Measurements from ENCODE around the gene CLDN9. TPM values are rescaled to one million over a fixed set of nuclear protein-coding genes. Genes with fewer than 3 reads are reported as not detected.

Gene CLDN9
- total RNA-seq, 1 experiment from 2014 or later: 1.3 TPM

- Histone ChIP-seq H3K23ac (ENCODE audit: insufficient read length, low read depth, low read length) (no peak overlapping the region), H3K14ac (ENCODE audit: insufficient read depth, low read length) (peak overlapping the region; percentile 27; the same call in 1 of the 2 replicates), H3K27ac (ENCODE audit: insufficient read length, low read depth, low read length) (no peak overlapping the region), H3K4me1 (ENCODE audit: insufficient read depth, low read length) (peaks cover 11% of the 10 kb centered on the region; the same call in 1 of the 2 replicates), H3K4me2 (ENCODE audit: insufficient read depth, insufficient read length, low read length) (no peak overlapping the region), H3K79me1 (ENCODE audit: insufficient read depth, low read depth, low read length, poor library complexity, severe bottlenecking) (no peaks in the 10 kb centered on the region), H3K79me2 (ENCODE audit: insufficient read depth, low read length) (no peaks in the 10 kb centered on the region), H3K23me2 (ENCODE audit: insufficient read length, low read depth, low read length, poor library complexity, severe bottlenecking) (peaks cover 19% of the 10 kb centered on the region), H3K18ac (ENCODE audit: insufficient read length, low read depth, low read length) (peak overlapping the region; percentile 38), H3K9ac (ENCODE audit: extremely low read depth, insufficient read length, low read length) (no peak overlapping the region), H2BK15ac (ENCODE audit: low read depth, low read length) (no peak overlapping the region), H2AK5ac (ENCODE audit: insufficient read length, low read length) (no peak overlapping the region), H4K8ac (replicated peaks; ENCODE audit: insufficient read length, low read depth, low read length) (no peak overlapping the region), H4K20me1 (ENCODE audit: control insufficient read depth, insufficient read depth, insufficient read length) (no peaks in the 10 kb centered on the region), H4K5ac (ENCODE audit: insufficient read length, low read depth, low read length) (no peak overlapping the region), H2AFZ (ENCODE audit: low read length) (no peak overlapping the region), H3K27me3 (ENCODE audit: insufficient read depth, low read length) (no peaks in the 10 kb centered on the region), H2BK20ac (ENCODE audit: low read depth, low read length, poor library complexity, severe bottlenecking) (no peak overlapping the region), H3K9me3 (ENCODE audit: control insufficient read depth, low read depth, low read length) (no peaks in the 10 kb centered on the region), H3T11ph (ENCODE audit: low read length) (no peak overlapping the region), H3K56ac (ENCODE audit: insufficient read length, low read depth, low read length) (no peak overlapping the region), H4K91ac (ENCODE audit: insufficient read length, low read depth, low read length) (no peak overlapping the region), H2BK120ac (ENCODE audit: low read depth, low read length, poor library complexity, severe bottlenecking) (no peak overlapping the region), H2BK12ac (ENCODE audit: insufficient read length, low read depth, low read length) (peak overlapping the region; percentile 40), H2BK5ac (ENCODE audit: insufficient read length, low read length) (no peak overlapping the region), H3K4ac (ENCODE audit: low read depth, low read length) (no peak overlapping the region)
- peaks cover 11 to 21% (median 17%) of the 10 kb centered on the region in 3 experiments; a peak in 6 of 7 replicates for H3K36me3 Mint-ChIP-seq (ENCODE audit: insufficient read depth in 1 of 3, low read depth in 3 of 3)
- no peaks in the 10 kb centered on the region for H3K9me3 Mint-ChIP-seq
- WGBS (ENCODE audit: extremely low coverage, insufficient read length, low lambda C conversion rate): no CpG with 5 or more reads among the region's 8 CpGs
- TF ChIP-seq CTCF (conservative IDR thresholded peaks at IDR 0.05): no peak
- no peak for DNase-seq
- peak overlapping the region; percentile 99 to 100 (median 100); a peak in 6 of 7 replicates for H3K27ac Mint-ChIP-seq
- H3K4me1 Mint-ChIP-seq: peaks cover 64 to 89% of the 10 kb centered on the region in 2 experiments
- H3K27me3 Mint-ChIP-seq (ENCODE audit: low read depth): peaks cover 6% of the 10 kb centered on the region
- peak overlapping the region; percentile 66 to 79; a peak in 2 of 5 replicates for H3K4me3 Mint-ChIP-seq
Observed at GRCh38 chr16:3010510-3010909, 2.2 kb upstream of the CLDN9 start.
